Right atrium auricular region (tissue), 2 donors: Measurements from ENCODE around the gene SATB2. TPM values are rescaled to one million over a fixed set of nuclear protein-coding genes. Genes with fewer than 3 reads are reported as not detected.

Experiments used
- DNase-seq: peaks from one replicate; pipeline ENCODE4 v3.0.0-alpha.2; 2019; ENCODE audit warnings: low spot score
- H3K27ac ChIP-seq, 2 donors: fragments of 200-600 bp; sonication (generic); 1 replicate in 1 of 2; 2 replicates in 1 of 2; pipeline ENCODE4 v1.5.1; 2016 to 2019
- H3K27me3 ChIP-seq, 2 donors: fragments of 200-600 bp; sonication (generic); one replicate each; pipeline versions ENCODE4 v1.5.1 to v1.6.0; 2017 to 2019
- H3K36me3 ChIP-seq: fragments of 200-600 bp; sonication (generic); one replicate; pipeline ENCODE4 v1.5.1; 2016
- H3K4me1 ChIP-seq, 2 donors: fragments of 200-600 bp; sonication (generic); one replicate each; pipeline versions ENCODE4 v1.5.1 to v1.6.0; 2017 to 2019
- H3K4me3 ChIP-seq, 2 donors: fragments of 200-600 bp; sonication (generic); 1 replicate in 1 of 2; 2 replicates in 1 of 2; pipeline ENCODE4 v1.5.1; 2017 to 2019; ENCODE audit warnings: mild to moderate bottlenecking in 1 of 2, moderate library complexity in 1 of 2
- H3K9me3 ChIP-seq, 2 donors: fragments of 200-600 bp; sonication (generic); one replicate each; pipeline ENCODE4 v1.5.1; 2019
- CTCF ChIP-seq, 2 donors: fragments of 200-600 bp; sonication (generic); IDR thresholded peaks; one replicate each; pipeline ENCODE4 v1.5.1; 2019; ENCODE audit warnings: antibody characterized with exemption in 2 of 2
- total RNA-seq, 2 donors: library from RNA; depleted of rRNA; stranded (reverse); fragments of >200 nt; gene quantifications; one replicate each; pipeline ENCODE4 v1.1.0, GENCODE V29; 2016

SATB2 gene
- total RNA-seq, 2 donors from 2014 or later, result 1.0 to 1.2 TPM

GRCh38 chr2:199335502-199335901 is 122.2 kb downstream of the SATB2 start:
- TF ChIP-seq CTCF (IDR thresholded peaks at IDR 0.05), result no peak
- Histone ChIP-seq H3K27ac (no peak overlapping the region), H3K4me1 (no peaks in the 10 kb centered on the region), H3K36me3 (no peaks in the 10 kb centered on the region), H3K4me3 (no peak overlapping the region), H3K9me3 (no peaks in the 10 kb centered on the region), H3K27me3 (no peaks in the 10 kb centered on the region)
- DNase-seq, result no peak

- TF ChIP-seq CTCF (IDR thresholded peaks at IDR 0.05), result no peak
- H3K27me3 ChIP-seq, result no peaks in the 10 kb centered on the region
- no peak overlapping the region for H3K4me3 ChIP-seq
- H3K4me1 ChIP-seq, result no peaks in the 10 kb centered on the region
- H3K27ac ChIP-seq, result no peak overlapping the region
- no peaks in the 10 kb centered on the region for H3K36me3 ChIP-seq
- no peak for DNase-seq
- H3K9me3 ChIP-seq, result no peaks in the 10 kb centered on the region
Observed at GRCh38 chr2:199329466-199329865, 128.3 kb downstream of the SATB2 start.

GRCh38 chr2:199329031-199329430 is 128.7 kb downstream of the SATB2 start:
- TF ChIP-seq CTCF (IDR thresholded peaks at IDR 0.05), result no peak
- Histone ChIP-seq H3K4me3 (no peak overlapping the region), H3K27me3 (no peaks in the 10 kb centered on the region), H3K4me1 (no peaks in the 10 kb centered on the region), H3K36me3 (no peaks in the 10 kb centered on the region), H3K9me3 (no peaks in the 10 kb centered on the region), H3K27ac (no peak overlapping the region)
- no peak for DNase-seq

GRCh38 chr2:199325881-199326280 is 131.9 kb downstream of the SATB2 start:
- no peak for TF ChIP-seq CTCF (IDR thresholded peaks at IDR 0.05)
- H3K4me1 ChIP-seq, result no peaks in the 10 kb centered on the region
- DNase-seq, result no peak
- no peaks in the 10 kb centered on the region for H3K9me3 ChIP-seq
- no peak overlapping the region for H3K27ac ChIP-seq
- no peaks in the 10 kb centered on the region for H3K36me3 ChIP-seq
- no peaks in the 10 kb centered on the region for H3K27me3 ChIP-seq
- no peak overlapping the region for H3K4me3 ChIP-seq

- TF ChIP-seq CTCF (IDR thresholded peaks at IDR 0.05), result no peak
- H3K27ac ChIP-seq, result no peak overlapping the region
- H3K4me3 ChIP-seq, result no peak overlapping the region
- H3K9me3 ChIP-seq, result no peaks in the 10 kb centered on the region
- no peaks in the 10 kb centered on the region for H3K36me3 ChIP-seq
- H3K27me3 ChIP-seq, result no peaks in the 10 kb centered on the region
- no peaks in the 10 kb centered on the region for H3K4me1 ChIP-seq
- no peak for DNase-seq
Observed at GRCh38 chr2:199322151-199322550, 135.6 kb downstream of the SATB2 start.

- DNase-seq, result no peak
- Histone ChIP-seq H3K27me3 (no peaks in the 10 kb centered on the region), H3K4me3 (no peak overlapping the region), H3K9me3 (no peaks in the 10 kb centered on the region), H3K4me1 (no peaks in the 10 kb centered on the region), H3K36me3 (no peaks in the 10 kb centered on the region), H3K27ac (no peak overlapping the region)
- TF ChIP-seq CTCF (IDR thresholded peaks at IDR 0.05), result no peak
Observed at GRCh38 chr2:199317646-199318045, 140.1 kb downstream of the SATB2 start.
